ENCODE data around the gene DAPK2.

- TF ChIP-seq CTCF (IDR thresholded peaks at IDR 0.05), result no peak
- TF ChIP-seq POLR2AphosphoS5 (IDR thresholded peaks at IDR 0.05), result no peak
- no peak for TF ChIP-seq POLR2A (IDR thresholded peaks at IDR 0.05)
Measured at GRCh38 chr15:63985221-63986184, 60.8 kb downstream of the DAPK2 start.
